Trophoblast cell (in vitro differentiated cells and primary cell): Measurements from ENCODE around the gene DAAM1.

ENCODE experiments used
- DNase-seq, 2 donors: peaks; one replicate each; pipeline ENCODE4 v3.0.0-alpha.2; 2016
- H2AFZ ChIP-seq: 2 replicates; pipeline ENCODE4 v1.6.1; 2013; ENCODE audit warnings: low read length, moderate library complexity, mild to moderate bottlenecking; ENCODE audit not compliant: insufficient read depth, poor library complexity
- H2AK5ac ChIP-seq: 2 replicates; pipeline ENCODE4 v1.6.1; 2013; ENCODE audit warnings: mild to moderate bottlenecking, low read length
- H2BK120ac ChIP-seq: 2 replicates; pipeline ENCODE4 v1.6.1; 2013; ENCODE audit warnings: low read length, mild to moderate bottlenecking, moderate library complexity; ENCODE audit not compliant: insufficient read depth, poor library complexity
- H2BK12ac ChIP-seq: 2 replicates; pipeline ENCODE4 v1.6.1; 2013; ENCODE audit warnings: mild to moderate bottlenecking, low read length, moderate library complexity
- H2BK5ac ChIP-seq: 2 replicates; pipeline ENCODE4 v1.6.1; 2013; ENCODE audit warnings: low read length, low read depth, moderate library complexity, mild to moderate bottlenecking; ENCODE audit not compliant: poor library complexity
- H3K14ac ChIP-seq: 2 replicates; pipeline ENCODE4 v1.6.1; 2013; ENCODE audit warnings: mild to moderate bottlenecking, low read length
- H3K18ac ChIP-seq: 2 replicates; pipeline ENCODE4 v1.6.1; 2013; ENCODE audit warnings: mild to moderate bottlenecking, low read length
- H3K23ac ChIP-seq: 2 replicates; pipeline ENCODE4 v1.6.1; 2013; ENCODE audit warnings: low read length
- H3K27ac ChIP-seq: 2 replicates; pipeline ENCODE4 v1.5.1; 2013; ENCODE audit warnings: low read depth, mild to moderate bottlenecking, inconsistent platforms, low read length, moderate library complexity
- H3K27me3 ChIP-seq: 2 replicates; pipeline ENCODE4 v1.6.1; 2013; ENCODE audit warnings: inconsistent platforms, mild to moderate bottlenecking, low read length, moderate library complexity; ENCODE audit not compliant: insufficient read depth
- H3K36me3 ChIP-seq, 2 experiments: 1 replicate in 1 of 2; 2 replicates in 1 of 2; pipeline ENCODE4 v1.6.1; 2013; ENCODE audit warnings: low read length in 2 of 2, mild to moderate bottlenecking in 2 of 2, moderate library complexity in 1 of 2; ENCODE audit not compliant: insufficient read depth in 2 of 2, control insufficient read depth in 1 of 2
- H3K4ac ChIP-seq: 2 replicates; pipeline ENCODE4 v1.6.1; 2013; ENCODE audit warnings: low read depth, mild to moderate bottlenecking, low read length, moderate library complexity
- H3K4me1 ChIP-seq, 2 experiments: 1 replicate in 1 of 2; 2 replicates in 1 of 2; pipeline ENCODE4 v1.6.1; 2013; ENCODE audit warnings: low read length in 2 of 2, mild to moderate bottlenecking in 2 of 2, moderate library complexity in 1 of 2; ENCODE audit not compliant: insufficient read depth in 2 of 2, control insufficient read depth in 1 of 2
- H3K4me2 ChIP-seq: 2 replicates; pipeline ENCODE4 v1.6.1; 2013; ENCODE audit warnings: inconsistent platforms, mild to moderate bottlenecking, low read length, moderate library complexity
- H3K4me3 ChIP-seq: 2 replicates; pipeline ENCODE4 v1.5.1; 2013; ENCODE audit warnings: mild to moderate bottlenecking, low read depth, low read length, inconsistent platforms
- H3K79me1 ChIP-seq: one replicate; pipeline ENCODE4 v1.6.1; 2013; ENCODE audit warnings: low read length
- H3K79me2 ChIP-seq: 2 replicates; pipeline ENCODE4 v1.6.1; 2013; ENCODE audit warnings: low read length, mild to moderate bottlenecking; ENCODE audit not compliant: control insufficient read depth, insufficient read depth, poor library complexity
- H3K9ac ChIP-seq: 2 replicates; pipeline ENCODE4 v1.6.1; 2013; ENCODE audit warnings: mild to moderate bottlenecking, low read length
- H3K9me3 ChIP-seq: 2 replicates; pipeline ENCODE4 v1.6.1; 2013; ENCODE audit warnings: low read depth, mild to moderate bottlenecking, control low read depth, inconsistent platforms, low read length; ENCODE audit not compliant: insufficient read depth
- H4K12ac ChIP-seq: 2 replicates; pipeline ENCODE4 v1.6.1; 2013; ENCODE audit warnings: low read depth, mild to moderate bottlenecking, low read length, moderate library complexity
- H4K8ac ChIP-seq: 2 replicates; pipeline ENCODE4 v1.6.1; 2013; ENCODE audit warnings: low read depth, mild to moderate bottlenecking, low read length, moderate library complexity
- H4K91ac ChIP-seq: one replicate; pipeline ENCODE4 v1.6.1; 2013; ENCODE audit warnings: low read depth, mild to moderate bottlenecking, low read length, moderate library complexity
- WGBS: extraction: QIAGEN DNeasy Blood & Tissue Kit; methylation state at CpG from one replicate; pipeline ENCODE4 v1.1.7; 2013; ENCODE audit warnings: missing lambda C conversion rate; ENCODE audit not compliant: insufficient read length, insufficient coverage; ENCODE audit errors: extremely low coverage; 5-methylcytosine and 5-hydroxymethylcytosine counted together

Gene DAAM1

GRCh38 chr14:59395672-59396071, 207.2 kb downstream of the DAAM1 start:
- DNase-seq = no peak
- Histone ChIP-seq H2AK5ac (no peak overlapping the region), H4K8ac (no peak overlapping the region), H2BK120ac (no peak overlapping the region), H3K79me2 (no peaks in the 10 kb centered on the region), H4K12ac (no peak overlapping the region), H3K18ac (no peak overlapping the region), H3K4me1 (no peaks in the 10 kb centered on the region), H3K14ac (no peak overlapping the region), H3K4me2 (no peak overlapping the region), H3K36me3 (no peaks in the 10 kb centered on the region), H2BK12ac (no peak overlapping the region), H2BK5ac (no peak overlapping the region), H3K4ac (no peak overlapping the region), H3K27me3 (no peaks in the 10 kb centered on the region), H2AFZ (no peak overlapping the region), H3K27ac (no peak overlapping the region), H3K23ac (no peak overlapping the region), H3K9me3 (no peaks in the 10 kb centered on the region), H3K79me1 (no peaks in the 10 kb centered on the region), H3K4me3 (no peak overlapping the region), H4K91ac (no peak overlapping the region), H3K9ac (no peak overlapping the region)
- WGBS = no CpG with 5 or more reads among the region's 3 CpGs

- Histone ChIP-seq H3K4ac (no peak overlapping the region), H3K4me1 (no peaks in the 10 kb centered on the region), H3K27ac (no peak overlapping the region), H2AK5ac (no peak overlapping the region), H3K18ac (no peak overlapping the region), H3K14ac (no peak overlapping the region), H4K8ac (no peak overlapping the region), H3K36me3 (no peaks in the 10 kb centered on the region), H3K79me2 (no peaks in the 10 kb centered on the region), H3K9ac (no peak overlapping the region), H2BK5ac (no peak overlapping the region), H3K4me2 (no peak overlapping the region), H3K4me3 (no peak overlapping the region), H3K27me3 (no peaks in the 10 kb centered on the region), H2BK120ac (no peak overlapping the region), H3K79me1 (no peaks in the 10 kb centered on the region), H2BK12ac (no peak overlapping the region), H4K12ac (no peak overlapping the region), H3K9me3 (no peaks in the 10 kb centered on the region), H3K23ac (no peak overlapping the region), H2AFZ (no peak overlapping the region), H4K91ac (no peak overlapping the region)
- WGBS = no CpG with 5 or more reads among the region's 1 CpG
- DNase-seq = no peak
Observed at GRCh38 chr14:59398841-59399240, 210.4 kb downstream of the DAAM1 start.

- Histone ChIP-seq H3K4ac (no peak overlapping the region), H3K36me3 (no peaks in the 10 kb centered on the region), H4K91ac (no peak overlapping the region), H3K9ac (no peak overlapping the region), H2BK12ac (no peak overlapping the region), H3K4me1 (no peaks in the 10 kb centered on the region), H2AK5ac (no peak overlapping the region), H3K18ac (no peak overlapping the region), H3K79me1 (no peaks in the 10 kb centered on the region), H2AFZ (no peak overlapping the region), H3K4me3 (no peak overlapping the region), H3K27ac (no peak overlapping the region), H2BK5ac (no peak overlapping the region), H3K9me3 (peaks cover 6% of the 10 kb centered on the region), H2BK120ac (no peak overlapping the region), H3K23ac (no peak overlapping the region), H4K12ac (no peak overlapping the region), H3K27me3 (no peaks in the 10 kb centered on the region), H4K8ac (no peak overlapping the region), H3K14ac (no peak overlapping the region), H3K4me2 (no peak overlapping the region), H3K79me2 (no peaks in the 10 kb centered on the region)
- WGBS = no CpG with 5 or more reads among the region's 6 CpGs
- DNase-seq = peak in 1 of 2 donors; percentile 8
Observed at GRCh38 chr14:59406454-59407245, 218.2 kb downstream of the DAAM1 start.

- no peak overlapping the region for H3K4me3 ChIP-seq
- no peak overlapping the region for H3K9ac ChIP-seq
- no peak overlapping the region for H2BK12ac ChIP-seq
- no peaks in the 10 kb centered on the region for H3K79me1 ChIP-seq
- H4K91ac ChIP-seq = no peak overlapping the region
- H3K79me2 ChIP-seq = no peaks in the 10 kb centered on the region
- peaks cover 6% of the 10 kb centered on the region for H3K9me3 ChIP-seq
- no peak overlapping the region for H4K12ac ChIP-seq
- H2BK120ac ChIP-seq = no peak overlapping the region
- H3K4ac ChIP-seq = no peak overlapping the region
- no peak overlapping the region for H2AK5ac ChIP-seq
- H3K18ac ChIP-seq = no peak overlapping the region
- no peak overlapping the region for H2AFZ ChIP-seq
- H3K14ac ChIP-seq = no peak overlapping the region
- no peak overlapping the region for H2BK5ac ChIP-seq
- H3K4me1 ChIP-seq = no peaks in the 10 kb centered on the region
- H3K27me3 ChIP-seq = no peaks in the 10 kb centered on the region
- no peak overlapping the region for H3K23ac ChIP-seq
- no peak overlapping the region for H3K4me2 ChIP-seq
- DNase-seq = peak; percentile 55 to 91
- no peaks in the 10 kb centered on the region for H3K36me3 ChIP-seq
- H4K8ac ChIP-seq = no peak overlapping the region
- WGBS = no CpG with 5 or more reads among the region's 4 CpGs
- H3K27ac ChIP-seq = no peak overlapping the region
Observed at GRCh38 chr14:59407246-59408010, 219.0 kb downstream of the DAAM1 start.
